Mesendoderm (in vitro differentiated cells): ENCODE results near the gene VAMP2.

Experiments used
- DNase-seq: peaks from one replicate; pipeline ENCODE4 v3.0.0; 2013
- H2AK5ac ChIP-seq: 2 replicates; pipeline ENCODE4 v1.6.1; 2013; ENCODE audit warnings: low read length, inconsistent platforms
- H2BK120ac ChIP-seq: 2 replicates; pipeline ENCODE4 v1.6.1; 2013; ENCODE audit warnings: low read depth, mild to moderate bottlenecking, low read length, moderate library complexity, mixed read lengths
- H2BK15ac ChIP-seq: replicated peaks from 2 replicates; pipeline ENCODE4 v1.6.1; 2013; ENCODE audit warnings: low read depth, mild to moderate bottlenecking, moderate library complexity
- H2BK5ac ChIP-seq: 2 replicates; pipeline ENCODE4 v1.6.1; 2013; ENCODE audit warnings: low read length, inconsistent platforms
- H3K18ac ChIP-seq: 2 replicates; pipeline ENCODE4 v1.6.1; 2013; ENCODE audit warnings: mild to moderate bottlenecking, low read length, mixed read lengths
- H3K23ac ChIP-seq: one replicate; pipeline ENCODE4 v1.6.1; 2013; ENCODE audit warnings: low read length
- H3K27ac ChIP-seq: 2 replicates; pipeline ENCODE4 v1.5.1; 2013; ENCODE audit warnings: low read depth, mild to moderate bottlenecking, inconsistent platforms, low read length, moderate library complexity
- H3K27me3 ChIP-seq: 2 replicates; pipeline ENCODE4 v1.6.1; 2013; ENCODE audit warnings: low read length, control low read depth, mild to moderate bottlenecking, inconsistent platforms; ENCODE audit not compliant: insufficient read depth, poor library complexity
- H3K36me3 ChIP-seq: 2 replicates; pipeline ENCODE4 v1.6.1; 2013; ENCODE audit warnings: low read length, inconsistent platforms; ENCODE audit not compliant: control insufficient read depth, insufficient read depth
- H3K4ac ChIP-seq: one replicate; pipeline ENCODE4 v1.6.1; 2013; ENCODE audit warnings: low read depth, mild to moderate bottlenecking, low read length, moderate library complexity
- H3K4me1 ChIP-seq: 2 replicates; pipeline ENCODE4 v1.6.1; 2013; ENCODE audit warnings: low read depth, low read length, inconsistent platforms; ENCODE audit not compliant: control insufficient read depth
- H3K4me2 ChIP-seq: 2 replicates; pipeline ENCODE4 v1.6.1; 2013; ENCODE audit warnings: low read length
- H3K4me3 ChIP-seq: 2 replicates; pipeline ENCODE4 v1.5.1; 2013; ENCODE audit warnings: mild to moderate bottlenecking, low read length
- H3K56ac ChIP-seq: one replicate; pipeline ENCODE4 v1.6.1; 2013; ENCODE audit warnings: low read length
- H3K79me1 ChIP-seq: 2 replicates; pipeline ENCODE4 v1.6.1; 2013; ENCODE audit warnings: low read length, inconsistent platforms
- H3K79me2 ChIP-seq: 2 replicates; pipeline ENCODE4 v1.6.1; 2013; ENCODE audit warnings: mild to moderate bottlenecking, low read length; ENCODE audit not compliant: control insufficient read depth, insufficient read depth
- H3K9ac ChIP-seq: 2 replicates; pipeline ENCODE4 v1.6.1; 2013; ENCODE audit warnings: low read length, inconsistent platforms
- H4K5ac ChIP-seq: one replicate; pipeline ENCODE4 v1.6.1; 2013; ENCODE audit warnings: low read length
- H4K8ac ChIP-seq: one replicate; pipeline ENCODE4 v1.6.1; 2013; ENCODE audit warnings: low read depth, mild to moderate bottlenecking, control low read depth, low read length, moderate library complexity
- WGBS: extraction: QIAGEN DNeasy Blood & Tissue Kit; methylation state at CpG from one replicate; pipeline ENCODE4 v1.1.7; 2013; ENCODE audit warnings: low lambda C conversion rate, missing lambda C conversion rate; ENCODE audit not compliant: insufficient coverage; ENCODE audit errors: extremely low coverage; 5-methylcytosine and 5-hydroxymethylcytosine counted together

The VAMP2 gene

DNA sequence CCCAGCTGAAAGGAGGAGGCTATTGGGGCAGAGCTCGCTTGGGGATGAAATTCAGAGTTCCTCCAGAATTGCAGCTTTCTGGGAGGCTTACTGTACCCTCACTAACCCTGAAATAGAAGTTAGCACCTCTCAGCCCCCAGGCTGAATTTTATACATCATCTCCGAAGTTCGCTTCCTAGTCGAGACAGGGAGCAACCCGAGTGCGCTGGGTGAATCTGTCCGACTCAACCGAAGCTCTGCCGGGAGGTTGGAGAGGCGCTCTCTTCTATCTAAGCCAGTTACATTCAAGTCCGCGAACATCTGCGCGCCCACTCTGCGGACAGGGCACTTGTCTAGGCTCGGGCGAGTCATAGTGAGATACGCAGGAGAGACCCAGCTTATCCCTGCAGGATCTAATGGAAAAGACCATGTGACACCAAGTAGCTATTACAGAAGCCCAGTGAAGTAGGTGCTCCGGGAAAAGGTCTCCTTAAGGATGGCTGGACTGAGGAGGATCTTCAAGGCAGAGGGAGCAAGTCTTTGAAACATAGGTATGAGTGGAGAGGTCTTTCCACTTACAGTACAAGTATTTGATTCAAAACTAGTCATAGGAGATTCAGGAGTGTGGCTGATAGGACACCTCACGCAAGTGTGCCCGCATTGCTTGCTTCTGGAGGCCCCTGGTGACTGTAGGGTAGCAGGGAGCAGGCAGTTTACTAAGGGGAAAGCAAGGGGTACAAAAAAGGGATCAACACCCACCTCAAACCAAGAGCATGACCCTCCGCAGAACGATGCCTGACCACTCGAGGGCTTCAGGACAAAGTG, 38.2 kb downstream of the VAMP2 start:
- Histone ChIP-seq H3K4me3 (peak overlapping the region; percentile 48), H2BK120ac (no peak overlapping the region), H3K79me2 (no peaks in the 10 kb centered on the region), H3K18ac (no peak overlapping the region), H3K56ac (peak overlapping the region; percentile 53), H3K27me3 (peaks cover 20% of the 10 kb centered on the region), H3K4me1 (peaks cover 4% of the 10 kb centered on the region), H4K5ac (no peak overlapping the region), H3K9ac (peak overlapping the region; percentile 62), H2AK5ac (no peak overlapping the region), H3K4ac (no peak overlapping the region), H3K23ac (no peak overlapping the region), H4K8ac (no peak overlapping the region), H3K36me3 (no peaks in the 10 kb centered on the region), H3K79me1 (no peaks in the 10 kb centered on the region), H2BK15ac (no peak overlapping the region), H3K4me2 (peak overlapping the region; percentile 22), H3K27ac (no peak overlapping the region), H2BK5ac (no peak overlapping the region)
- DNase-seq, result peak; percentile 45
- WGBS, result no CpG with 5 or more reads among the region's 24 CpGs

DNA sequence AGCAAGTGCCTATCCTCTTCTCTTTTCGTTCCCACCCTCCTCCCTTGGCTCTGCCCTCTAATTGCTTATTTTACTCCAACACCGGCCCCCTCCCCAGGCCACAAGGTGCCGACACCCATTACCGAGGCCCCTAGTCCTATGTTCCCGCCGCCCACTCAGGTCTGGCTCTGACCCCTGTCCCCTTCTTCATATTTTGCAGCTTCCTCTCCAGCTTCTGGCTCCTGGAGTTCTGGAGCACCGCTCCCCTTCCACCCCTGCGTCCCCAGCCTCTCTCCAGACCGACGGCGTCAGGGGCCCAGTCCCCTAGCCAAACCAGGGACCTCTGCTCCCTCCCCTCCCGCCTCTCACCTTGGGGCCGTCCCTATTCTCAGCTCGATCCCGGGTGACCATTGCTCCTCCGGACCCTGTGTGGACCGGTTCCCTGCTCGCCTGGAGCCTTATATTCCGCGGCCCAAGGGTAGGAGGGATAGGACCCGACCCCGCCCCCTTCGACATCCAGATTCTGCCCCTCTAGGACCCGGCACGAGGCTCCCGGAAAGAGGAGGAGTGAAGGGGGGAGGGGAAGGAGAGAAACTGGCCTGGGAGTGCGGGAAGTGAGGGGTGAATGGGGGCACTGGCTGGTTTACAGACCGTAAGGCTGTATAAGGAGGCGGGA, 38.9 kb downstream of the VAMP2 start, which contains the start of gene HES7:
Gene HES7, minus strand, starts transcription at position 412 of the 655 bp plus-strand sequence. Its CDS starts 22 bp downstream, at position 390.
- H2BK120ac ChIP-seq, result no peak within 1 kb of the TSS
- peak; percentile 86 for DNase-seq
- peak within 1 kb of the TSS; percentile 22 for H3K4me2 ChIP-seq
- no peak within 1 kb of the TSS for H4K8ac ChIP-seq
- no peaks in the 10 kb centered on the region for H3K36me3 ChIP-seq
- no CpG with 5 or more reads among the region's 29 CpGs for WGBS
- no peaks in the 10 kb centered on the region for H3K79me2 ChIP-seq
- H3K27ac ChIP-seq, result no peak within 1 kb of the TSS
- no peak within 1 kb of the TSS for H3K23ac ChIP-seq
- no peak within 1 kb of the TSS for H2BK15ac ChIP-seq
- no peaks in the 10 kb centered on the region for H3K79me1 ChIP-seq
- H3K4me1 ChIP-seq, result peaks cover 4% of the 10 kb centered on the region
- peak within 1 kb of the TSS; percentile 48 for H3K4me3 ChIP-seq
- no peak within 1 kb of the TSS for H2AK5ac ChIP-seq
- H4K5ac ChIP-seq, result no peak within 1 kb of the TSS
- no peak within 1 kb of the TSS for H2BK5ac ChIP-seq
- no peak within 1 kb of the TSS for H3K4ac ChIP-seq
- peak within 1 kb of the TSS; percentile 53 for H3K56ac ChIP-seq
- no peak within 1 kb of the TSS for H3K18ac ChIP-seq
- peak within 1 kb of the TSS; percentile 62 for H3K9ac ChIP-seq
- H3K27me3 ChIP-seq, result peaks cover 20% of the 10 kb centered on the region

DNA sequence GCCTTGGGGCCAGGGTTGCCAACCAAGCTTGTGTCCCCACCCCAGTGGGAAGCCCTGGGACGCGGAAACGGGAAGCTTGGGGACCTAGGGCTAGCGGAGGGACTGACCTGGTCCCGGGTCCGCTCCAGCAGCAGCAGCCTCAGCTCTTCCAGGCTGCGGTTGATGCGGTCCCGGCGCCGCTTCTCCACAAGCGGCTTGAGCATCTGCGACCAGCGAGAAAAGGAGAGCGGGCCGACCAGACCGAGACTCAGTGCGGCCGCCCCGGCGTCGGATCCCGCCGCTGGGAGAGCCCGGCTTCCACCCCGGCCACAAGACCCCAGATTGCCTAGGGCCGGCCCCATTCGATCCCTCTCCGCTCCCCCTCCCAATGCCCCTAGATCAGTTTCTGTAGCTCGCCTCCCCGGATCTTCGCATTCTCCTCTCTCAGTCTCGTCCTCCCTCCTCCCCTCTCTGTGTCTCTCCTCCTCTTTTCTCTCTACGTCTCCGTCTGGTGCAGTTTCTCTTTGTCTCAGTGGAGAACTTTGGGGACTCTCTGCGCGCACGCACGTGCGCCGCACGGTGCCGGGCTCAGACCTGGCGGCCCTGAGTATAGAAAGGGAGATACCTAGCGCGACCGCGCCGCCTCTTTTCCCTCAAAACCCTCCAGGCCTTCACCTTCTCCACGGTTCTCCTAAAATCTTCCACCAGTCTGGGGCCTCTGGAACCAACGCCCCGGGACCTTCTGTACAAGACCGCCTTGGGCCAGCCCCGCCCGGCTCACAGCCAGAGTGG, 39.6 kb downstream of the VAMP2 start:
- peak overlapping the region; percentile 39 for H3K4me3 ChIP-seq
- H2AK5ac ChIP-seq, result no peak overlapping the region
- H3K27me3 ChIP-seq, result peaks cover 17% of the 10 kb centered on the region
- no peak overlapping the region for H2BK120ac ChIP-seq
- H4K5ac ChIP-seq, result no peak overlapping the region
- no peak overlapping the region for H2BK5ac ChIP-seq
- H3K9ac ChIP-seq, result peak overlapping the region; percentile 62
- peak overlapping the region; percentile 53 for H3K56ac ChIP-seq
- H3K36me3 ChIP-seq, result no peaks in the 10 kb centered on the region
- no peak overlapping the region for H4K8ac ChIP-seq
- no peak overlapping the region for H3K27ac ChIP-seq
- H3K4me2 ChIP-seq, result peak overlapping the region; percentile 22
- no peak overlapping the region for H2BK15ac ChIP-seq
- H3K79me2 ChIP-seq, result no peaks in the 10 kb centered on the region
- H3K4me1 ChIP-seq, result peaks cover 4% of the 10 kb centered on the region
- no peak overlapping the region for H3K23ac ChIP-seq
- no peak overlapping the region for H3K18ac ChIP-seq
- H3K4ac ChIP-seq, result no peak overlapping the region
- H3K79me1 ChIP-seq, result no peaks in the 10 kb centered on the region
- DNase-seq, result peak; percentile 41
- WGBS, result no CpG with 5 or more reads among the region's 55 CpGs

- H3K23ac ChIP-seq, result no peak overlapping the region
Measured at GRCh38 chr17:8122422-8122923, 40.3 kb downstream of the VAMP2 start.

DNA sequence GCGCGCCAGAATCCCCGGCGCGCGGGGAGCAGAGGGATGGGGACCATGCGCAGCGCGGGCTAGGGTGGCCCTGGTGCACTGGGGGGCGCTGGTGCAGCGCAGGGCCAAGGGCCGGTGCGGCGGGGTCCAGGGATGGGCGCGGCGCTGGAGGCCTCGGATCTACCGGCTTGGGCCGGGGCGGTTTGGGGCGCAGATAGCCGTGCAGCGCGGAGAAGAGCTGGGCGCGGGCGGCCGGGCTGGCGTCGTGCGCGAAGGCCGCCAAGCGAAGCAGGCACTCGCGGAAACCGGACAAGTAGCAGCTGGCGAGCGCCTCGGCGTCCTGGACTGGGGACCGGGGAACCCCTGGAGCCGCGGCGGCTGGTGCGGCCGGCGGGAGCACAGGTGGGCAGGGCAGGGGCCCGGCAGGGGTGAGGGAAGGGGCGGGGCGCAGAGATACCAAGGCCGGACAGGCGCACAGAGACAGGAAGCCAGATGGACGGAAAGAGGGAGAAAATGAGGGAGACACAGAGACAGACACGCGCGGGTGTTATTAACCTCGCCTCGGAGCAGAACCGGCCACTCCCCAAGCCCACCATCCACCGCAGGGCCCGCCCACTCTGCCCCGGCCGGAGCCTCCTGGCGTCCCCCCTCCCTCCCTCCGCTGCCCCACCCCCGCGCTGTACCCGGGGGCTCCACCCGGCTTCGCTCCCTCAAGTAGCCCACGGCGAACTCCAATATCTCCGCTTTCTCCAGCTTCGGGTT, 40.9 kb downstream of the VAMP2 start:
- peak overlapping the region; percentile 61 for H3K56ac ChIP-seq
- no peak overlapping the region for H2AK5ac ChIP-seq
- H4K8ac ChIP-seq, result no peak overlapping the region
- no peak overlapping the region for H4K5ac ChIP-seq
- H3K79me1 ChIP-seq, result no peaks in the 10 kb centered on the region
- H3K4me3 ChIP-seq, result peak overlapping the region; percentile 39
- no CpG with 5 or more reads among the region's 76 CpGs for WGBS
- no peak overlapping the region for H2BK120ac ChIP-seq
- H3K4me1 ChIP-seq, result peaks cover 4% of the 10 kb centered on the region
- H3K36me3 ChIP-seq, result no peaks in the 10 kb centered on the region
- peak overlapping the region; percentile 37 for H3K9ac ChIP-seq
- H3K79me2 ChIP-seq, result no peaks in the 10 kb centered on the region
- no peak overlapping the region for H3K23ac ChIP-seq
- H3K27me3 ChIP-seq, result peaks cover 21% of the 10 kb centered on the region
- H3K4me2 ChIP-seq, result peak overlapping the region; percentile 72
- no peak overlapping the region for H3K18ac ChIP-seq
- peak; percentile 70 for DNase-seq
- H2BK5ac ChIP-seq, result no peak overlapping the region
- no peak overlapping the region for H3K4ac ChIP-seq
- H2BK15ac ChIP-seq, result no peak overlapping the region
- no peak overlapping the region for H3K27ac ChIP-seq

More at GRCh38 chr17:8122422-8122923, 40.3 kb downstream of the VAMP2 start:
- Histone ChIP-seq H3K4me1 (peaks cover 4% of the 10 kb centered on the region), H2BK120ac (no peak overlapping the region), H4K8ac (no peak overlapping the region), H3K4me2 (peak overlapping the region; percentile 22), H3K27ac (no peak overlapping the region), H3K4ac (no peak overlapping the region), H3K27me3 (peaks cover 19% of the 10 kb centered on the region), H2AK5ac (no peak overlapping the region), H3K56ac (peak overlapping the region; percentile 1), H3K79me1 (no peaks in the 10 kb centered on the region), H3K36me3 (no peaks in the 10 kb centered on the region), H3K4me3 (peak overlapping the region; percentile 39), H3K18ac (no peak overlapping the region), H3K9ac (peak overlapping the region; percentile 62), H2BK15ac (no peak overlapping the region), H4K5ac (no peak overlapping the region), H2BK5ac (no peak overlapping the region), H3K79me2 (no peaks in the 10 kb centered on the region)
- WGBS, result no CpG with 5 or more reads among the region's 29 CpGs
- DNase-seq, result peak; percentile 42
